Vagina (tissue), 2 donors: Measurements from ENCODE around the gene THSD7B. TPM values are rescaled to one million over a fixed set of nuclear protein-coding genes. Genes with fewer than 3 reads are reported as not detected.

ENCODE experiments used
- DNase-seq, 2 donors: peaks; one replicate each; pipeline ENCODE4 v3.0.0-alpha.2; 2017; ENCODE audit errors: extremely low spot score in 2 of 2
- H3K27ac ChIP-seq: fragments of 200-600 bp; sonication (generic); one replicate; pipeline ENCODE4 v1.5.1; 2019
- H3K27me3 ChIP-seq: fragments of 200-600 bp; sonication (generic); one replicate; pipeline ENCODE4 v1.5.1; 2019
- H3K36me3 ChIP-seq, 2 donors: fragments of 200-600 bp; sonication (generic); one replicate each; pipeline ENCODE4 v1.5.1; 2017 to 2019
- H3K4me1 ChIP-seq: fragments of 200-600 bp; sonication (generic); one replicate; pipeline ENCODE4 v1.5.1; 2019
- H3K4me3 ChIP-seq, 2 donors: fragments of 200-600 bp; sonication (generic); 1 replicate in 1 of 2; 2 replicates in 1 of 2; pipeline ENCODE4 v1.5.1; 2016 to 2019
- H3K9me3 ChIP-seq: fragments of 200-600 bp; sonication (generic); one replicate; pipeline ENCODE4 v1.5.1; 2019
- POLR2A ChIP-seq, 2 donors: fragments of 450-650 bp; IDR thresholded peaks; one replicate each; pipeline ENCODE4 v1.6.1; 2017; ENCODE audit warnings: antibody characterized with exemption in 2 of 2, mild to moderate bottlenecking in 2 of 2, moderate library complexity in 2 of 2
- POLR2AphosphoS5 ChIP-seq, 2 donors: sonication (generic); formaldehyde crosslinking; IDR thresholded peaks; one replicate each; pipeline ENCODE4 v1.9.0; 2017; ENCODE audit warnings: antibody characterized with exemption in 2 of 2, mild to moderate bottlenecking in 2 of 2, low read depth in 1 of 2; ENCODE audit not compliant: insufficient read depth in 1 of 2
- intact Hi-C: fragments of 100-400 bp; cut with DNase I; formaldehyde crosslinking; loops from one replicate; pipeline ENCODE4 v1.15.1; 2023
- total RNA-seq: library from RNA; depleted of rRNA; stranded (reverse); fragments of >200 nt; gene quantifications from one replicate; pipeline ENCODE4 v1.2.3, GENCODE V29; 2016
- TF ChIP-seq, protein P1 (sequence below), 3 experiments: fragments of 450-650 bp in 2 of 3; fragments of 200-600 bp in 1 of 3; sonication (generic) in 1 of 3; IDR thresholded peaks; one replicate each; pipeline ENCODE4 v1.5.1; 2017 to 2019; ENCODE audit warnings: antibody characterized with exemption in 3 of 3, mild to moderate bottlenecking in 2 of 3, moderate library complexity in 2 of 3

The THSD7B gene
- total RNA-seq, 1 donor from 2014 or later: 0.49 TPM

DNA sequence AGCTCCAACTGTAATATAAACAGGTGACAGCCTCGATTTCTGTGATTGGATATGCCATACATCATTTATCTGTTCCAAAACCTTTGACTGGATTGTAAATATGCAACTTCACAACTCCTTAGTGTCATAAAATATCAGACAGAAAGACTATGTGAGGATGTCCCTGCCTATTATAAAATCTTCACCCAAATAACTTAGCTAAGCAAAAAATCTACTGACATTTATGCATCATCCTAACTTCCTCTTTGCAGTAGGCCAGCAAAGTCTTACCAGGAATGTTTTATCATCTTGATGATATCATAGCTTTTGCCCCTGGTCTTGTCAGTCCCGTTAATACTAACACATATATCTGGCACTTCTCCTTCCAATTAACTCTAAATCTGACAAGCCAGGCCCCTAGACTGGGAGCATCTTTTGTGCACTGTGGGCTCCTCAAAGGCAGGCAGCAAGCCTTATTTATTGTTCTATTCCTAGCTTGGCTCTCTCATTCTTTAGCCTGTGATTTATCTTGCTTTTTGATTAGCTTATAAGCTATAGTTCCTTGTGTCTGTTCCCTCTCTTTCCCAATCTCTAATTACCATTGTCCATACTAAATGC is 842.5 kb downstream of the THSD7B start:
- Histone ChIP-seq H3K4me1 (no peaks in the 10 kb centered on the region), H3K27ac (no peak overlapping the region), H3K4me3 (no peak overlapping the region), H3K9me3 (no peaks in the 10 kb centered on the region), H3K27me3 (no peaks in the 10 kb centered on the region), H3K36me3 (no peaks in the 10 kb centered on the region)
- TF ChIP-seq, protein P1, sequence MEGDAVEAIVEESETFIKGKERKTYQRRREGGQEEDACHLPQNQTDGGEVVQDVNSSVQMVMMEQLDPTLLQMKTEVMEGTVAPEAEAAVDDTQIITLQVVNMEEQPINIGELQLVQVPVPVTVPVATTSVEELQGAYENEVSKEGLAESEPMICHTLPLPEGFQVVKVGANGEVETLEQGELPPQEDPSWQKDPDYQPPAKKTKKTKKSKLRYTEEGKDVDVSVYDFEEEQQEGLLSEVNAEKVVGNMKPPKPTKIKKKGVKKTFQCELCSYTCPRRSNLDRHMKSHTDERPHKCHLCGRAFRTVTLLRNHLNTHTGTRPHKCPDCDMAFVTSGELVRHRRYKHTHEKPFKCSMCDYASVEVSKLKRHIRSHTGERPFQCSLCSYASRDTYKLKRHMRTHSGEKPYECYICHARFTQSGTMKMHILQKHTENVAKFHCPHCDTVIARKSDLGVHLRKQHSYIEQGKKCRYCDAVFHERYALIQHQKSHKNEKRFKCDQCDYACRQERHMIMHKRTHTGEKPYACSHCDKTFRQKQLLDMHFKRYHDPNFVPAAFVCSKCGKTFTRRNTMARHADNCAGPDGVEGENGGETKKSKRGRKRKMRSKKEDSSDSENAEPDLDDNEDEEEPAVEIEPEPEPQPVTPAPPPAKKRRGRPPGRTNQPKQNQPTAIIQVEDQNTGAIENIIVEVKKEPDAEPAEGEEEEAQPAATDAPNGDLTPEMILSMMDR (IDR thresholded peaks at IDR 0.05): no peak
- TF ChIP-seq POLR2AphosphoS5 (IDR thresholded peaks at IDR 0.05; ENCODE audit: insufficient read depth in 1 of 2, low read depth in 1 of 2) (no peak), POLR2A (IDR thresholded peaks at IDR 0.05) (no peak)
- no peak for DNase-seq
- intact Hi-C loops: no loop called here

DNA sequence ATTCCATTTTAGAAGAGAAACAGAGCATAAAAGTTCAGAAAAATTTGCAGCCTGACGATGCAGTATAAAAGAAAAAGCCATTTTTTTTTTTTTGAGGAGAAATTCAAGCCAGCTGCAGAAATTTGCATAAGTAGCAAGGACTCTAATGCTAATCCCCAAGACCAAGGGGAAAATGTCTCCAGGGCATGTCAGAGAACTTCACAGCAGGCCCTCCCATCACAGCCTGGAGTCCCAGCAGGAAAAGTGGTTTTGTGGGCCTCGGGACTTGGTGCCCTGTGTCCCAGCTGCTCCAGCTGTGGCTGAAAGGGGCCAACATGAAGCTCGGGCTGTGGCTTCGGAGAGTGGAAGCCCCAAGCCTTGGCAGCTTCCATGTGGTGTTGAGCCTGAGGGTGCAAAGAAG is 873.6 kb downstream of the THSD7B start:
- Histone ChIP-seq H3K27ac (no peak overlapping the region), H3K4me3 (no peak overlapping the region), H3K36me3 (no peaks in the 10 kb centered on the region), H3K4me1 (no peaks in the 10 kb centered on the region), H3K9me3 (no peaks in the 10 kb centered on the region), H3K27me3 (no peaks in the 10 kb centered on the region)
- DNase-seq: no peak
- TF ChIP-seq POLR2A (IDR thresholded peaks at IDR 0.05) (no peak), POLR2AphosphoS5 (IDR thresholded peaks at IDR 0.05; ENCODE audit: insufficient read depth in 1 of 2, low read depth in 1 of 2) (no peak)
- TF ChIP-seq, protein P1 (IDR thresholded peaks at IDR 0.05): no peak
- intact Hi-C loops: no loop called here

DNA sequence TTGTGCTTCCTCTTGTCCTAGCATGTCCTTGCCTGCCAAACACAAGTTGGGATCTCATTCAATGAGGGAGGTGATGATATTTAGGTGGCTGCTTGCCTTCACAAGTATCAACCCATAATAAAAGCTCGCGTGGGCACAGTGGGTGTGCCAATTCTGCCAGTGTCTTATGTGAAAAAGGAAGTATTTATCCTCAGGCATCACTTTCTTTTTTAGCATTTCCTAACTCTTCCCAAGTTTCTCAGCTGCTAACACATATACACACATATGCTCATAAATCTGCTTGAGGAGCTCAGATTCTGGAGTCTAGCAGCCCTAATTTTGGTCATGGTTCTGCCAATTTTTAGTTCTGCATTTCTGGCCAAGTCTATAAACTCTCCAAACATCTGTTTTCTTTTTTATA is 879.4 kb downstream of the THSD7B start:
- intact Hi-C loops: no loop called here
- no peak for TF ChIP-seq POLR2A (IDR thresholded peaks at IDR 0.05)
- H3K4me1 ChIP-seq: no peaks in the 10 kb centered on the region
- no peaks in the 10 kb centered on the region for H3K27me3 ChIP-seq
- no peak overlapping the region for H3K4me3 ChIP-seq
- H3K27ac ChIP-seq: no peak overlapping the region
- no peak for DNase-seq
- no peaks in the 10 kb centered on the region for H3K36me3 ChIP-seq
- H3K9me3 ChIP-seq: no peaks in the 10 kb centered on the region

DNA sequence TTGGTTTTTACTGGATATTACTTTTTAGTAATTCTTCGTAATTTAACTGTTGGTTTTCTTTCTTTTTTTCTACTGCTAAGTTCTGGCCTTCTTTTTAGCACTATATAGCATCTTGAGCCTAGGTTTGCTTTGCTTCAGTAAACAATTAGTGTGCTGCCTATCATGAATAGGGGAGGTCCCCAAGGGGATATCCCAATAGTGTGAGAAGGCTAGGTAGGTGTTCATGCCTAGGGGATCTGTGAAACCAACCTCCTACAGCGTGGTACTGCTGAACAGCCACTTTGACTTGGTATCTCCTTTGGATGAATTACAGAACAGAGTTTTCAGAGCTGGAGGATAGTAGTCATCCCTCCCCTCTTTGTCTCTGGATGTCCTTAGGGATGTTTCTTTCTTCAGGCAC is 888.7 kb downstream of the THSD7B start:
- TF ChIP-seq POLR2A (IDR thresholded peaks at IDR 0.05): no peak
- TF ChIP-seq, protein P1 (IDR thresholded peaks at IDR 0.05): no peak
- TF ChIP-seq POLR2AphosphoS5 (IDR thresholded peaks at IDR 0.05; ENCODE audit: insufficient read depth in 1 of 2, low read depth in 1 of 2): no peak
- no peak overlapping the region for H3K4me3 ChIP-seq
- H3K36me3 ChIP-seq: no peaks in the 10 kb centered on the region
- H3K9me3 ChIP-seq: no peaks in the 10 kb centered on the region
- H3K27ac ChIP-seq: no peak overlapping the region
- intact Hi-C loops: no loop called here
- no peaks in the 10 kb centered on the region for H3K27me3 ChIP-seq
- DNase-seq: no peak
- H3K4me1 ChIP-seq: no peaks in the 10 kb centered on the region

DNA sequence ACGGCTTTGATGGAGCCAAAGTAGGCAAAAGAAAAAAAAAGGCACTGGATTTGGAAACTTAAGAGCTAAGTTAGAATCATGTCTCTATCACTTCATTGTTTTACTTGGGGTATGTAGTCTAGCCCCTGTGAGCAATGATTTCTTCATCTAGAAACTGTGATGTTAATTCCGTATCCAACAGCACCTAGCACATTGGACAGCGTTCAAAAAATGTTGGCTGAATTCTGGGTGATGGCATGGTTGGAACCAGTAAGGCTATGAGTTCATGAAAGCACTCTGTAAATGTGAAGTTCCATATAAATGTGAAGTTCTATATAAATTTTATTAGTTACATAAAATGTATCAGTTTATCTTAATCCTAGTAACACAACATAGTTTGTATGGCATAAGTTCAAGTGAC is 890.5 kb downstream of the THSD7B start:
- no peak for TF ChIP-seq POLR2AphosphoS5 (IDR thresholded peaks at IDR 0.05; ENCODE audit: insufficient read depth in 1 of 2, low read depth in 1 of 2)
- TF ChIP-seq, protein P1 (IDR thresholded peaks at IDR 0.05): no peak
- no peak for TF ChIP-seq POLR2A (IDR thresholded peaks at IDR 0.05)
- Histone ChIP-seq H3K27ac (no peak overlapping the region), H3K9me3 (no peaks in the 10 kb centered on the region), H3K36me3 (no peaks in the 10 kb centered on the region), H3K27me3 (no peaks in the 10 kb centered on the region), H3K4me3 (no peak overlapping the region), H3K4me1 (no peaks in the 10 kb centered on the region)
- no peak for DNase-seq
- intact Hi-C loops: no loop called here
